GM12892 (cell line): ENCODE measurements around the gene FOXQ1.

ENCODE experiments used
- DNase-seq: peaks from one replicate; pipeline ENCODE4 v3.0.0; 2011; ENCODE audit not compliant: insufficient read length
- FAIRE-seq: peaks from 2 replicates; lab custom pipeline; 2011; peaks lifted over from hg19 to GRCh38; lab: Jason Lieb, UNC
- POLR2A ChIP-seq: IDR thresholded peaks from 2 replicates; pipeline ENCODE4 v1.6.1; 2011; ENCODE audit warnings: low read depth, low read length, control low read depth
- POLR2AphosphoS5 ChIP-seq: IDR thresholded peaks from 2 replicates; pipeline ENCODE4 v1.6.1; 2011; ENCODE audit warnings: low read depth, low read length, control low read depth
- TAF1 ChIP-seq: IDR thresholded peaks from 2 replicates; pipeline ENCODE4 v1.6.1; 2011; ENCODE audit warnings: low read depth, mild to moderate bottlenecking, control low read depth, low read length, borderline replicate concordance

FOXQ1 gene

DNA sequence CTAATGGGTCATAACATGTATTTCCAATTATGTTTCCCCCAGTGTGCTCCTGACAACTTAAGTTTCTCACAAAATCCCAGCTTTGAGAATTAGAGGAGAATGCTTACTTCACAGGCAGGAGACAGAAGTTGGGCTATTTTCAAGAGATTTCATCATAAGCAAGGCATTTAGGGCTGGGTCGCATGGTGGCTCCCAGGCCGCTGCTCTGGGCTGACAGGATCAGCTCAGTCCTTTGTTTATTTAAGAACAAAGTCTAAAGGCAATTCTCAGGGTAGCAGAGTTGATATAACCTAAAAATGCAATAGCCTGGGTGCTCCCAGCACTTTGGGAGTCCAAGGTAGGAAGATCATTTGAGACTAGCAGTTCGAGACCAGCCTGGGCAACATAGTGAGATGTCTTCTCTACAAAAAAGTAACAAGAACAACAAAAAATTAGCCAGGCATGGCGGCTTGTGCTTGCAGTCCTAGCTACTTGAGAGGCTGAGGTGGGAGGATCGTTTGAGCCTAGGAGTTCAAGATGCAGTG lies 10.9 kb downstream of the FOXQ1 start:
- DNase-seq (no peak), FAIRE-seq (no peak)
- TF ChIP-seq POLR2AphosphoS5, result no peak
- TF ChIP-seq POLR2A, result no peak
- no peak for TF ChIP-seq TAF1

DNA sequence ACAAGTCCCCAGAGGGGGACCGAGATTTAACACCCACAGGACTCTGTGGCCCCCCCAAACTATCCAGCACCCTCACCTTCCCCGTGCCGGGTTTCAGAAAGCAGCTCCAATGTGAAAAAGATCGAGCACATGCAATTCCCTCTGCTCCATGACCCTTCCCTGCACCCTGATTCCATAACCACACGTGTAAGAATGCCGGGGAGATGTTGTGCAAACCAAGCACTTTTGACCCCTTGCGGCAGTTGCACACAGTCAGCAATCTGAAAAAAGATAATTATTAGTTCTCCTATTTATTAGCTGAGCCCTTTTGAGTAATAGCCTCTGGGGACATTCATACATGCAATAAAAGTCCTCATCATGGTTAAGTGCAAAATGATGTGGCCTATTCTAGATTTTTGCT lies 13.0 kb downstream of the FOXQ1 start:
- DNase-seq (no peak), FAIRE-seq (no peak)
- TF ChIP-seq POLR2AphosphoS5, result no peak
- no peak for TF ChIP-seq POLR2A
- no peak for TF ChIP-seq TAF1

DNA sequence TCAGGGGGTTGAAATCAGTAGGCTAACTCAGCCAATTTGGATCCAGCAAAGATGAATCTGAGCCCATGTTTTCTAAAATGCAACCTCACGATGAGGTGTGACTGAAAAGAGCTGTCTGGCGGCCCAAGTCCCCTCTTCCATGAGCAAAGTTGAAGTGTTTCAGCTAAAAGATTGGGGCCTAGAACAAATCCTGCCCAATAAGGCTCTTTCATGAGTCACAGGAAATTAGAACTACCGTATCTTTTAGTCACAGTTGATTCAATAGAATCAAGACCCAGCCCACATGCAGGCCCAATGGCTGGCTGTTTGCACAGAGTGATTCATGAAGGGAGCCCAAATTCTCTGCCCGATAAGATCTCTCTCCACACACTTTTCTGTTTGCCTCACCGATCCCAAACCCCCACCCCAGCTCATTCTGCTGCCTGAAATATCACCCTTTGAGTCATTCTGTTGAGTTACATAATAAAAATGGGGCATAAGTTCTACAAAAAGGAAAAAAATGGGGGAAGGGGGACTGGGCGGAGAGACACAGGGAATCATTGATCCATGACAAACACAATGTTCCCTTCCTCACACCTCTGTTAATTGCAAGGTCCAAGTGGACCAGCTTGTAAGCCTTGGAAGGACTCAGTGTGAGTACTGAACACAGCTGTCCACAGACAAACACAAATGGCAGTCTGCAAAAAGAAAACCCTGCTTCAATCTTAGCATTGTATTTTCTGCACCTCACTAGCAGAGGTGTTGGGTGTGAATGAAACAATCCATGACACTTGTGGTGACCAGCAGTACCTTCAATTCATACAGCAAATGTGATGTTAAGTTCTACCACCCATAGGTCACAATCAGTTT lies 13.8 kb downstream of the FOXQ1 start:
- no peak for FAIRE-seq
- no peak for DNase-seq
- no peak for TF ChIP-seq TAF1
- TF ChIP-seq POLR2AphosphoS5, result no peak
- no peak for TF ChIP-seq POLR2A

DNA sequence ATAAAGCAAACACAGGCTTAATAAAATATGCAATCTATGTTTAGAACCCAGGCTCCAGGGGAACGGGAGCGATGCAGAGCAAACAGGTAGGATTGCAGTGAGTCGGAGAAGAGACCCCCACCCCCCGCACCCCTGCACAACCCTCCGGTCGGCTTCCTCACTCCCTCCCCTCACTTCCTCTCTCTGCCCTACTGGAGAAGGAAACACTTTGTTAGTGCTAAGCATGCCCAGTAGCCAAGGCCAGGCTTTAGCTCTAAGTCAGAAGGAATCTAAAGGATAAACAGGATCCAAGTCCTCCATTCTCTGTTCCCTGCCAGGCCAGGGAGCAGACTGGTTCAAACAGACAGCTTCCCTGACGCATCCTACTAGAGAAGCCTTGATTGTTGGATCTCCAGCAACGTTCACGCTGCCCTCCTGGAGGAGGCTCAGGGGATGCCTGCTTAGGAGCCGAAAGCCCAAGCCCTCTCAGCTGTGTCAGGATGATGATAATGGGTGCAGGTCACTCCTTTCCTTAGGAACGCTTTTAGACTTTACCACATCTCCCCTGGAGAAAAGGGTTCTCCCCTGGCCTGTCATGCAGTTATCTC lies 14.7 kb downstream of the FOXQ1 start:
- no peak for FAIRE-seq
- no peak for TF ChIP-seq POLR2AphosphoS5
- no peak for TF ChIP-seq TAF1
- no peak for TF ChIP-seq POLR2A

GRCh38 chr6:1327630-1328029 lies 15.7 kb downstream of the FOXQ1 start:
- FAIRE-seq (no peak), DNase-seq (no peak)
- no peak for TF ChIP-seq POLR2AphosphoS5
- TF ChIP-seq POLR2A, result no peak
- TF ChIP-seq TAF1, result no peak

More for the DNA sequence above, 14.7 kb downstream of the FOXQ1 start:
- DNase-seq, result no peak

DNA sequence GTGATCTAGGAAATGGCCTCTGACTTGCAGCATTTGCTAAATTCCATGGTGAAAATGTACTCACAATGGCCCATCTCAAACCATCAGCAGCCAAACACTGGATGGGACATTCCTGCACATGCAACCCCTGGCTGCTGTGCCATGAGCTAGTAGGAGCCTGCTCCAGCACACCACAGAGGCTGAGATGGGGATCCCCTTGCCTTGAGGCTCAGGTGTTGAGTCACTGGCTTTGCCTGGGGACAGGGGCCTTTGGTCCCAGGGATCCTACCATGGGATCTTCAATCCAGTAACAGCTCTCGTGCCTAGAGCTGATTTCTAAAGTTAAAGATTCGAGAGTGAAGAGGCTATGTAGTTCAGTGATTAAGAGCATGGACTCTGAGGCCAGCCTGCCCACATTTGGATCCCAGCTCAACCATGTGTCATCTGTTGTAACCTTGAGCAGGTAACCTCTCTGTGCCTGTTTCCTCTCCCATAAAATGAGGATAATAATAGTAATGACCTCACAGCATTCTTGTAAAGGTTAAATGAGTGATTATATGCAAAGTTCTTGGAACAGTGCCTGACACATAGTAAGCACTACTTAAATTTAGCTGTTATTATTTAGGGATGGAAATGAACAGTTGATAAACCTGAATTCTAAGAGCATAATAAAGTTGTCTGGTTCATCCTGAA lies 16.4 kb downstream of the FOXQ1 start:
- no peak for FAIRE-seq
- no peak for DNase-seq
- TF ChIP-seq POLR2A, result no peak
- TF ChIP-seq TAF1, result no peak
- no peak for TF ChIP-seq POLR2AphosphoS5

DNA sequence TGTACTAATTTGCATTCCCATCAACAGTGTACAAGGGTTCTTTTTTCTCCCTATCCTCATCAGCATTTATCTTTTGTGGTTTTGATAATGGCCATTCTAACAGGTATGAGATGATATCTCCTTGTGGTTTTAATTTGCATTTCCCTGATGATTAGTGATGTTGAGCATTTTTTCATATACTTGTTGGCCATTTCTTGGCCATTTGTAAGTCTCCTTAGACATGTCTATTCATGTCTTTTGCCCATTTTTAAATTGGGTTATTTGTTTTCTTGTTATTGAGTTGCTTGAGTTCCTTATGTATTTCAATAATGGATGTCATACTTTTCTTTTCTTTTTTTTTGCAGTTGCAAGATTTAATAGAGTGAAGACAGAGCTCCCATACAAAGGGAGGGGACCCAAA lies 17.8 kb downstream of the FOXQ1 start:
- no peak for DNase-seq
- no peak for FAIRE-seq

GRCh38 chr6:1334684-1335083 lies 22.8 kb downstream of the FOXQ1 start:
- no peak for TF ChIP-seq POLR2AphosphoS5
- TF ChIP-seq TAF1, result no peak
- TF ChIP-seq POLR2A, result no peak
- FAIRE-seq (no peak), DNase-seq (no peak)

More for the DNA sequence above, 17.8 kb downstream of the FOXQ1 start:
- TF ChIP-seq TAF1, result no peak
- no peak for TF ChIP-seq POLR2AphosphoS5
- TF ChIP-seq POLR2A, result no peak

DNA sequence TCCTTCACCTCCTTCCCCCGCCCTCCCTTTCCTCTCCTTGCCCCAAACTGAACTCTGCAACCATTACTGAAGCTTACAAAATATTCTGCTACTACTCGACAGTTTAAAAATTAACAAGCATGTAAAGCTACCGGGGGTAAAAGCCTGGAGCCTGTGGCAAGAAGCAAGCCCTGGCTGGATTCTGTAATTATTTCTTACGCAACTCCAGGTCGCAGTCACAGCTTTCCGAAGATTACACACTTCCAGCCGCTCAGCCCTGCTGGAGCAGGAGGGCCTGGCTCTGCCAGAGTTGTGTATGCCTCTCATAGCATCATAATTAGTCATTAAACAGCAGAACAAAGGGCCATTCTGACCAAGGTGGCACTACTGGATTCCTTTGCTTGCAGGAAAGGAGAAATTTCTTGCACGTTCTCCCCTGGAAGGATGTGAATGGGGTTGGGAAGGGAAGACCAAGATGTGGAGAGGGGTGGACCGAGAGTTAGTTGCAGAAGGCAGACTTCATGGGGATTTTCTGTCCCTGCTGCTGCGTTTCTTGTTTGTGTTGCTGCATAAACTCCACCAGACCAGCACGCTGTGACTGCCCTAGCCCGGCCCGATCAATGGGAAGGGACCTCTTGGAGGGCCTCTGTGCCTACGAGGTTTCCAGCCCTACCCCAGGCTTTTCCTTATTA lies 23.6 kb downstream of the FOXQ1 start:
- DNase-seq, result no peak
- FAIRE-seq, result no peak

DNA sequence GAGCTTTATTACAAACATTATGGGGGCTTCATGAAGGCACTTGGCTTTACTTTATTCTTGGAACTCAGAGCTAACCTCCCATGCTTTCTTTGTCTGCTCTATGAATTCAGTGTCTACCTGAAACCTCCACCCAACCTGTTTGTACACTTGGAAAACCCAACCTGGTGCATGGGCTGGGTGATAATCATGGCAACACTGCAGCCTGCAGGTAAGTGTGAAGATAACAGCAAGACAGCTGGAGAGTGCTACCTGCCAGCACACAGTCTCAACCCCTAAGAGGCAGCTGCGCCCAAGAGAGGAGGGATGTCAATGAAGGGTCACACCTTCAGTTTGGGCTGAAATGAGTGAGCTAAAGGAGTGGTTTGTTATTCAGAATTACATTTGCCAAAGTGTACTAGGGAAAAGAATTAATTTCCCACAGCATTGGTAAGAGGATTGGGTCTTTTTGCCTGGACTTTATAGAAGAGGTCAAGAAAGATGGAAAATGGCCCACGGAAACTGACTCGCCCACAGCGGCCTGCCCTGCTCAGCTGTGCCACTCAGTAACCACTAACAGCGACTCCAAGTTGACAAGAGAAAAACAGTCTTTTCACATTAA lies 24.4 kb downstream of the FOXQ1 start:
- FAIRE-seq (no peak), DNase-seq (no peak)
- TF ChIP-seq POLR2AphosphoS5 (no peak), POLR2A (no peak), TAF1 (no peak)

More for the DNA sequence above, 23.6 kb downstream of the FOXQ1 start:
- no peak for TF ChIP-seq TAF1
- TF ChIP-seq POLR2AphosphoS5, result no peak
- no peak for TF ChIP-seq POLR2A

DNA sequence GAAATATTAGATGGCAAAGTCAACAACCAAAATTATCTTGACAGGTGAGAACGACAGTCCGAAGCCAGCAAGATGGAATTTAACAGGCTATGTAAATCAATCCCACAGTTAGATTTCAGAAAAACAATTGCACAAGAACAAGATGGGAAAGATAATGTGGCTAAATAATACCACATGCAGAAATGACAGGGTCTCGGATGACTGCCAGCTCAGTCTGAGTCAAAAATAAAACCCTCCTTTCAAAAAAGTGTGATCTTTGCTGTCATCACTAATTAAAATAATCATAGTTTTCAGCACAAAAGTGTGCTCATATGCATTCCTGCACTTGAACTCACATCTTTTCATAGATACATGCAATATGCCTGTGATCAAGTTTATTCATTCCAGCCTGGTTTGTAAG lies 25.9 kb downstream of the FOXQ1 start:
- TF ChIP-seq TAF1 (no peak), POLR2AphosphoS5 (no peak), POLR2A (no peak)
- DNase-seq, result no peak
- no peak for FAIRE-seq
